ENCODE data around the gene ZNF577. TPM values are rescaled to one million over a fixed set of nuclear protein-coding genes. Genes with fewer than 3 reads are reported as not detected.

Gene ZNF577
- total RNA-seq, 2 donors from 2014 or later = 23.8 to 78.2 TPM

DNA sequence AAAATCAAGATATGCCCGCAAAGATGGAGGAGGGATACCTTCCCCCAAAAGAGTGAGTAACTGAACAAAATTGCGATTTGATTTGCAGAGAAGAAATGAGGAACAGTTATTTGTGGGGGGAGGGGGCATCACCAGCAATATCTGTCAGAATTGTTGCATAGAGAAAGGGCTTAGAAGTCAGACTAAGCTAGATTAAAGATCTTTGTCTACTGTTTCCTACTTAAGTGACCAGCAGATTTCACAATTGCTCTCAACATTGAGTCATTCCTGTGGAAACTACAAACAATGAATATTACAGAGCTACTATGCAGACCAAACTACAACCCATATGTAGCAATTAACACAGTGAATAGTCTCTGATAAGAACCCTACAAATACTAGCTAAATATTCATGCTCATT, 65.4 kb downstream of the ZNF577 start:
- no peak overlapping the region for H3K27ac ChIP-seq
- no peak overlapping the region for H3K4me3 ChIP-seq
- no peaks in the 10 kb centered on the region for H3K36me3 ChIP-seq
- TF ChIP-seq, protein P1, sequence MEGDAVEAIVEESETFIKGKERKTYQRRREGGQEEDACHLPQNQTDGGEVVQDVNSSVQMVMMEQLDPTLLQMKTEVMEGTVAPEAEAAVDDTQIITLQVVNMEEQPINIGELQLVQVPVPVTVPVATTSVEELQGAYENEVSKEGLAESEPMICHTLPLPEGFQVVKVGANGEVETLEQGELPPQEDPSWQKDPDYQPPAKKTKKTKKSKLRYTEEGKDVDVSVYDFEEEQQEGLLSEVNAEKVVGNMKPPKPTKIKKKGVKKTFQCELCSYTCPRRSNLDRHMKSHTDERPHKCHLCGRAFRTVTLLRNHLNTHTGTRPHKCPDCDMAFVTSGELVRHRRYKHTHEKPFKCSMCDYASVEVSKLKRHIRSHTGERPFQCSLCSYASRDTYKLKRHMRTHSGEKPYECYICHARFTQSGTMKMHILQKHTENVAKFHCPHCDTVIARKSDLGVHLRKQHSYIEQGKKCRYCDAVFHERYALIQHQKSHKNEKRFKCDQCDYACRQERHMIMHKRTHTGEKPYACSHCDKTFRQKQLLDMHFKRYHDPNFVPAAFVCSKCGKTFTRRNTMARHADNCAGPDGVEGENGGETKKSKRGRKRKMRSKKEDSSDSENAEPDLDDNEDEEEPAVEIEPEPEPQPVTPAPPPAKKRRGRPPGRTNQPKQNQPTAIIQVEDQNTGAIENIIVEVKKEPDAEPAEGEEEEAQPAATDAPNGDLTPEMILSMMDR (IDR thresholded peaks at IDR 0.05) = no peak
- no peak for TF ChIP-seq POLR2A (IDR thresholded peaks at IDR 0.05)
- no peak for TF ChIP-seq POLR2AphosphoS5 (IDR thresholded peaks at IDR 0.05)
- H3K9me3 ChIP-seq = no peaks in the 10 kb centered on the region
- H3K4me1 ChIP-seq (replicated peaks) = no peaks in the 10 kb centered on the region
- no peaks in the 10 kb centered on the region for H3K27me3 ChIP-seq (replicated peaks; ENCODE audit: insufficient read depth)
- DNase-seq (ENCODE audit: low spot score) = no peak
- WGBS = 84% methylated on average over 2 of the region's 2 CpGs
- intact Hi-C loops (cut with DNase I) = no loop called here

- no peaks in the 10 kb centered on the region for H3K9me3 ChIP-seq
- DNase-seq (ENCODE audit: low spot score) = no peak
- TF ChIP-seq, protein P1 (IDR thresholded peaks at IDR 0.05) = no peak
- no peak for TF ChIP-seq POLR2AphosphoS5 (IDR thresholded peaks at IDR 0.05)
- TF ChIP-seq POLR2A (IDR thresholded peaks at IDR 0.05) = no peak
- intact Hi-C loops (cut with DNase I) = no loop called here
- no peak overlapping the region for H3K4me3 ChIP-seq
- no peaks in the 10 kb centered on the region for H3K36me3 ChIP-seq
- no peaks in the 10 kb centered on the region for H3K4me1 ChIP-seq (replicated peaks)
- H3K27ac ChIP-seq = no peak overlapping the region
- H3K27me3 ChIP-seq (replicated peaks; ENCODE audit: insufficient read depth) = no peaks in the 10 kb centered on the region
Observed at GRCh38 chr19:51821921-51822320, 65.8 kb downstream of the ZNF577 start.

DNA sequence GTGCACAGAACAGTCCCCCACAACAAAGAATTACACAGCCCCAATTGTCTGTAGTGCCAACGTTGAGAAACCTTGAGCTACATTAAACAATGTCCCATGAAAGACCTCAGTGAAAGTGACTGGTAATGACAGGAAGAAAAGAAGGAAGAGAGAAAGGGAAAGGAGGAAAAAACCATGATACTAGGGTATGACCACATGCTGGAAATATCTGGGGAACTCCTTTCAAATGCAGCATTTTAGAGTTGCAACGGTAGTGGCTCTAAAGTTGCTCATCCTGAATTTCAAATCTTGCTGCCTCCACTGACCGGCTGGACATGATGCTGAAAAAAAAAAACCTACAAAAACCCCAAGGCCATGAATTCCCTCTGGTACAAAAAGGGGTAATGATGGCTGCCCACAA, 66.3 kb downstream of the ZNF577 start:
- Histone ChIP-seq H3K36me3 (no peaks in the 10 kb centered on the region), H3K4me3 (no peak overlapping the region), H3K4me1 (replicated peaks) (no peaks in the 10 kb centered on the region), H3K27ac (no peak overlapping the region), H3K27me3 (replicated peaks; ENCODE audit: insufficient read depth) (no peaks in the 10 kb centered on the region), H3K9me3 (no peaks in the 10 kb centered on the region)
- 60% methylated on average over 3 of the region's 3 CpGs for WGBS
- no peak for DNase-seq (ENCODE audit: low spot score)
- TF ChIP-seq POLR2AphosphoS5 (IDR thresholded peaks at IDR 0.05) (no peak), POLR2A (IDR thresholded peaks at IDR 0.05) (no peak)
- TF ChIP-seq, protein P1 (IDR thresholded peaks at IDR 0.05) = no peak
- intact Hi-C loops (cut with DNase I) = no loop called here

Other genes starting within 250 kb of the ZNF577 start
- 1 to 10 TPM; 1.8 to 8.0 TPM for gene SIGLEC14, start 241.1 kb downstream of the ZNF577 start, total RNA-seq
- 10 to 100 TPM; 24.6 to 47.7 TPM for gene SPACA6, start 194.6 kb downstream of the ZNF577 start, total RNA-seq
- gene HAS1, start 164.0 kb downstream of the ZNF577 start, total RNA-seq = 1 to 10 TPM in 1 of 2 donors, not detected in 1; 1.9 TPM
- 1 to 10 TPM in 1 of 2 donors, under 1 TPM in 1; 0.77 to 5.6 TPM for gene FPR1, start 136.1 kb downstream of the ZNF577 start, total RNA-seq
- gene FPR2, start 126.8 kb downstream of the ZNF577 start, total RNA-seq = under 1 TPM in 1 of 2 donors, not detected in 1; 0.97 TPM
- gene FPR3, start 92.8 kb downstream of the ZNF577 start, total RNA-seq = 1 to 10 TPM; 1.0 to 4.8 TPM
- 10 to 100 TPM; 26.5 to 33.5 TPM for gene ZNF649, start 17.1 kb upstream of the ZNF577 start, total RNA-seq
- gene ZNF613, start 39.5 kb upstream of the ZNF577 start, total RNA-seq = 10 to 100 TPM; 15.4 to 17.0 TPM
- 10 to 100 TPM; 31.3 to 34.6 TPM for gene ZNF350, start 98.9 kb upstream of the ZNF577 start, total RNA-seq
- gene ZNF615, start 120.3 kb upstream of the ZNF577 start, total RNA-seq = 10 to 100 TPM; 29.4 to 35.8 TPM
- 10 to 100 TPM; 12.7 to 15.4 TPM for gene ZNF614, start 140.4 kb upstream of the ZNF577 start, total RNA-seq
- 10 to 100 TPM in 1 of 2 donors, 1 to 10 TPM in 1; 9.3 to 38.6 TPM for gene ZNF432, start 160.9 kb upstream of the ZNF577 start, total RNA-seq
- gene ZNF841, start 207.8 kb upstream of the ZNF577 start, total RNA-seq = 10 to 100 TPM; 24.6 to 34.3 TPM